K562 (cell line): ENCODE measurements around the gene AHSG.

Source experiments
- ATF2 ChIP-seq: sonication (generic); formaldehyde crosslinking; IDR thresholded peaks from 2 replicates; pipeline ENCODE4 v1.8.1; 2022; ENCODE audit warnings: missing genetic modification reagents
- CTCF ChIP-seq, 3 experiments: IDR thresholded peaks in 2 of 3; conservative IDR thresholded peaks in 1 of 3; 2 replicates each; pipeline ENCODE4 v1.5.1; 2011 to 2012; ENCODE audit warnings: low read length in 3 of 3, mild to moderate bottlenecking in 3 of 3, control low read depth in 2 of 3, improper control_type of control experiment in 1 of 3, inconsistent platforms in 1 of 3, low read depth in 1 of 3, mixed read lengths in 1 of 3, moderate library complexity in 1 of 3; ENCODE audit not compliant: insufficient read depth in 2 of 3
- E2F4 ChIP-seq: sonication (generic); formaldehyde crosslinking; IDR thresholded peaks from 2 replicates; pipeline ENCODE4 v1.8.0; 2022; ENCODE audit warnings: mild to moderate bottlenecking, low read depth, missing genetic modification reagents
- ELK1 ChIP-seq: sonication (generic); formaldehyde crosslinking; IDR thresholded peaks from 2 replicates; pipeline ENCODE4 v1.8.1; 2022; ENCODE audit warnings: missing genetic modification reagents
- ESRRA ChIP-seq: fragments of 450-650 bp; IDR thresholded peaks from 2 replicates; pipeline ENCODE4 v1.6.1; 2014; ENCODE audit warnings: low read depth, mild to moderate bottlenecking, moderate library complexity, borderline replicate concordance
- EZH2 ChIP-seq: IDR thresholded peaks from 2 replicates; pipeline ENCODE4 v1.6.1; 2012; ENCODE audit warnings: low read depth, mild to moderate bottlenecking, inconsistent platforms, low read length, borderline replicate concordance
- JUNB ChIP-seq: fragments of 450-650 bp; formaldehyde crosslinking; conservative IDR thresholded peaks from 2 replicates; pipeline ENCODE4 v1.4.0; 2020; ENCODE audit warnings: mild to moderate bottlenecking
- MCM3 ChIP-seq: fragments of 450-650 bp; IDR thresholded peaks from 2 replicates; pipeline ENCODE4 v1.6.1; 2016
- RNF2 ChIP-seq: sonication (generic); IDR thresholded peaks from 2 replicates; pipeline ENCODE4 v1.6.1; 2016
- TCF7L2 ChIP-seq: fragments of 150-350 bp; IDR thresholded peaks from 2 replicates; pipeline ENCODE4 v1.6.1; 2016; ENCODE audit warnings: low read depth, mild to moderate bottlenecking, low read length, moderate library complexity
- ZNF217 ChIP-seq: sonication (generic); formaldehyde crosslinking; IDR thresholded peaks from 2 replicates; pipeline ENCODE4 v1.8.0; 2022; ENCODE audit warnings: mild to moderate bottlenecking, missing genetic modification reagents

- TF ChIP-seq ATF2 (CRISPR knock-in tag) (no peak), TCF7L2 (no peak), E2F4 (no peak), ELK1 (no peak), ESRRA (no peak), ZNF217 (CRISPR knock-in tag) (no peak), RNF2 (no peak), MCM3 (no peak), JUNB (CRISPR knock-in tag) (no peak), EZH2 (no peak), CTCF (IDR thresholded peaks at IDR 0.05 in 2 of 3, conservative IDR thresholded peaks at IDR 0.05 in 1 of 3; ENCODE audit: insufficient read depth in 2 of 3, low read depth in 1 of 3, low read length in 3 of 3) (no peak)
These were observed 22.1 kb upstream of the AHSG start for GRCh38 chr3:186590580-186591295.
